ENCODE data around the gene KLF16.

Gene KLF16

DNA sequence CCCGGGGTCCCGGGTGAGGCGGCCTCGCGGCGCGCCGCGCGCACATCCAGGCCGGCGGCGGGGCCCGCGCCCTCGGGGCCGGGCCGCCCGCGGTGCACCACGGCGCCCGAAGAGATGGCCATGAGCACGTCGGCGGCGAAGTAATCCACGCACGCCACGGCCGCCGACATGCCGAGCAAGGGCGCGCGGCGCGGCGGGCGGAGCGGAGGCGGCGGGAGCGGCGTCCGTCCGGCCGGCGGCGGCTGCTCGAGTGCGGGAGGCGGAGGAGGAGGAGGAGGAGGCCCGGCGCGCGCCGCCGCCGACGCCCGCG lies at the start of gene KLF16:
KLF16 (minus strand) TSS at position 252 of the 310 bp plus-strand sequence; CDS start at position 170, 82 bp downstream.
- TF ChIP-seq, protein P1, sequence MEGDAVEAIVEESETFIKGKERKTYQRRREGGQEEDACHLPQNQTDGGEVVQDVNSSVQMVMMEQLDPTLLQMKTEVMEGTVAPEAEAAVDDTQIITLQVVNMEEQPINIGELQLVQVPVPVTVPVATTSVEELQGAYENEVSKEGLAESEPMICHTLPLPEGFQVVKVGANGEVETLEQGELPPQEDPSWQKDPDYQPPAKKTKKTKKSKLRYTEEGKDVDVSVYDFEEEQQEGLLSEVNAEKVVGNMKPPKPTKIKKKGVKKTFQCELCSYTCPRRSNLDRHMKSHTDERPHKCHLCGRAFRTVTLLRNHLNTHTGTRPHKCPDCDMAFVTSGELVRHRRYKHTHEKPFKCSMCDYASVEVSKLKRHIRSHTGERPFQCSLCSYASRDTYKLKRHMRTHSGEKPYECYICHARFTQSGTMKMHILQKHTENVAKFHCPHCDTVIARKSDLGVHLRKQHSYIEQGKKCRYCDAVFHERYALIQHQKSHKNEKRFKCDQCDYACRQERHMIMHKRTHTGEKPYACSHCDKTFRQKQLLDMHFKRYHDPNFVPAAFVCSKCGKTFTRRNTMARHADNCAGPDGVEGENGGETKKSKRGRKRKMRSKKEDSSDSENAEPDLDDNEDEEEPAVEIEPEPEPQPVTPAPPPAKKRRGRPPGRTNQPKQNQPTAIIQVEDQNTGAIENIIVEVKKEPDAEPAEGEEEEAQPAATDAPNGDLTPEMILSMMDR (IDR thresholded peaks at IDR 0.05; ENCODE audit: extremely low read depth, insufficient read depth, missing control alignments): no peak
- in situ Hi-C loops (cut with MboI; ENCODE audit: low pct_unique_long_range_greater_than_20kb, low sequenced_read_pairs, unreplicated experiment): no loop called here
- DNase-seq (ENCODE audit: low spot score): no peak

- TF ChIP-seq, protein P1 (IDR thresholded peaks at IDR 0.05; ENCODE audit: extremely low read depth, insufficient read depth, missing control alignments): no peak
- in situ Hi-C loops (cut with MboI; ENCODE audit: low pct_unique_long_range_greater_than_20kb, low sequenced_read_pairs, unreplicated experiment): no loop called here
- no peak for DNase-seq (ENCODE audit: low spot score)
Observed at GRCh38 chr19:1912760-1913505, 49.6 kb upstream of the KLF16 start.

DNA sequence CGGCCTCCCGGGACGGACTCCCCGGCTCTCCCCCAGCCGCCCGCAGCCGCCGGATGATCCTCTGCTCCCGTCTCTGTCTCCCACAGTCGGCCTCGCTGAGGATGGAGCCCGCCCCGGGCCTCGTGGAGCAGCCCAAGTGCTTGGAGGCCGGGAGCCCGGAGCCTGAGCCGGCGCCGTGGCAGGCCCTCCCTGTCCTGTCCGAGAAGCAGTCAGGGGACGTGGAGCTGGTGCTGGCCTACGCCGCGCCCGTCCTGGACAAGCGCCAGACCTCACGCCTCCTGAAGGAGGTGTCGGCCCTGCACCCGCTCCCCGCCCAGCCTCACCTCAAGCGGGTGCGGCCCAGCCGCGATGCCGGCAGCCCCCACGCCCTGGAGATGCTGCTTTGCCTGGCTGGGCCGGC lies 48.6 kb upstream of the KLF16 start:
- no peak for DNase-seq (ENCODE audit: low spot score)
- in situ Hi-C loops (cut with MboI; ENCODE audit: low pct_unique_long_range_greater_than_20kb, low sequenced_read_pairs, unreplicated experiment): no loop called here
- TF ChIP-seq, protein P1 (IDR thresholded peaks at IDR 0.05; ENCODE audit: extremely low read depth, insufficient read depth, missing control alignments): no peak

DNA sequence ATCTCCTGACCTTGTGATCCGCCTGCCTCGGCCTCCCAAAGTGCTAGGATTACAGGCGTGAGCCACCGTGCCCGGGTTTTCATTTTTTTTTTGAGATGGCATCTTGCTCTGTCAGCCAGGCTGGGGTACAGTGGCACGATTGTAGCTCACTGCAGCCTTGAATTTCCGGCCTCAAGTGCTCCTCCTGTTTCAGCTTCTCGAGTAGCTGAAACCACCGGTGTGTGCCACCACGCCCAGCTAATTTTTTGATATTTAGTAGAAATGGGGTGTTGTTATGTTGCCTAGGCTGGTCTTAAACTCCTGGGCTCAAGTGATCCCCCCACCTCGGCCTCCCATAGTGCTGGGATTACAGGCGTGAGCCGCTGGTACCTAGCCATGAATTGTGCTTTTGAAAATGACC lies 47.7 kb upstream of the KLF16 start:
- TF ChIP-seq, protein P1 (IDR thresholded peaks at IDR 0.05; ENCODE audit: extremely low read depth, insufficient read depth, missing control alignments): no peak
- in situ Hi-C loops (cut with MboI; ENCODE audit: low pct_unique_long_range_greater_than_20kb, low sequenced_read_pairs, unreplicated experiment): no loop called here
- DNase-seq (ENCODE audit: low spot score): no peak

DNA sequence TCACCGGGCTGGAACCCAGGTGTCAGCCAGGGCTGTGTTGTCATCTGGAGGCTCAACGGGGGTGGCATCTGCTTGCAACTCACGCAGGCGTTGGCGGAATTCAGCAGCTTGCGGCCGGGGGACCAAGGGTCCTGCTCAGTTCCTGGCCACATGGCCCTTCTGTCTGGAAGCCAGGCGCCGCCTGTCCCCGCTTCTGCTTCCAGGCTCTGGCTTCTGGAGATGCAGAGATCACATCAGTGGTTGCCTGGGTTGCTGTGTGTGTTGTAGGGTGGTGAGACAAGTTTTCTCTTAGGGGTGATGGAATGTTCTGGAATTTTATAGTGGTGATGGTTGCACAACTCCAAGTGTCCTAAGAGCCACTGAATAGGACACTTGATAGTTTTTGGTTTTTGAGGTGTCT lies 46.8 kb upstream of the KLF16 start:
- in situ Hi-C loops (cut with MboI; ENCODE audit: low pct_unique_long_range_greater_than_20kb, low sequenced_read_pairs, unreplicated experiment): no loop called here
- TF ChIP-seq, protein P1 (IDR thresholded peaks at IDR 0.05; ENCODE audit: extremely low read depth, insufficient read depth, missing control alignments): no peak
- no peak for DNase-seq (ENCODE audit: low spot score)

DNA sequence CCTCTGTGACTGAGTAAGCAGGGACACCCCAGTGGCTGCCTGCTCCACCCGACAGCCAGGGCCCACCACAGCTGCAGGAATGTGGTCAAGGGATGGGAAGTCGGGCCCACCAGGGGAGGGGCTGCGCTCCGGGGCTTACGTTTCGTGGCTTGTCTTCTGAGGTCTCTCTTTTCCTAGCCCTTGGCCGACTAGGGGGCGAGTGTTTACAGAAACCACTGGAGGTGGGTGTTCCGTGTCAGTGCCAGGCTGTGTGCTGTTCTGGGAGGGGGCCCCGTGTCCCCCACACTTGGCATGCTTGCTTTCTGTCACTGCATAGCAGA lies 46.3 kb upstream of the KLF16 start:
- in situ Hi-C loops (cut with MboI; ENCODE audit: low pct_unique_long_range_greater_than_20kb, low sequenced_read_pairs, unreplicated experiment): no loop called here
- TF ChIP-seq, protein P1 (IDR thresholded peaks at IDR 0.05; ENCODE audit: extremely low read depth, insufficient read depth, missing control alignments): no peak

DNA sequence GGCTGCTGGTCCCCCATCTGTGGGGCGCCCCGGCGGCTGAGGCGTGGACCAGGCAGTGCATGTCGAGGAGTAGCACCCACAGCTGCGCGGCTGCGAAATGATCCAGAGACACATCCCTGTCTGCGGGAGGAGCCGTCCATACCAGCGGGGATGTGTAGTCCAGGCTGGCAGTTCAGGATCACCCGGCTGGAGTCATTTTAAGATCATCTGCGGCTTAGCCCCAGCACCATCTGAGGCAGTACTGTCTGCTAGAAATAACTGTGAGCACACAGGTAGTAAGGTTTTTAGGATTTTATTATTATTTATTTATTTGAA lies 44.9 kb upstream of the KLF16 start:
- DNase-seq (ENCODE audit: low spot score): no peak
- in situ Hi-C loops (cut with MboI; ENCODE audit: low pct_unique_long_range_greater_than_20kb, low sequenced_read_pairs, unreplicated experiment): no loop called here
- TF ChIP-seq, protein P1 (IDR thresholded peaks at IDR 0.05; ENCODE audit: extremely low read depth, insufficient read depth, missing control alignments): no peak

More for the DNA sequence above, 46.3 kb upstream of the KLF16 start:
- DNase-seq (ENCODE audit: low spot score): no peak

Measured in GM13977 (cell line).